Frontal cortex (tissue), 4 donors: Measurements from ENCODE around the gene CAMKV. TPM values are rescaled to one million over a fixed set of nuclear protein-coding genes. Genes with fewer than 3 reads are reported as not detected.

ENCODE experiments used
- DNase-seq, 2 donors: peaks; one replicate each; pipeline ENCODE4 v3.0.0; 2012; ENCODE audit warnings: low spot score in 2 of 2
- FAIRE-seq: peaks from 2 replicates; lab custom pipeline; 2012; peaks lifted over from hg19 to GRCh38; lab: Jason Lieb, UNC
- total RNA-seq: library from RNA; depleted of rRNA; stranded (reverse); fragments of >200 nt; gene quantifications from one replicate; pipeline ENCODE4 v1.2.3, GENCODE V29; 2014
- donor health status: control.
- donor health status: control.
- donor health status: control.

CAMKV gene
- total RNA-seq, 1 donor from 2014 or later = 180 TPM

GRCh38 chr3:49898991-49899390 lies 29.3 kb upstream of the CAMKV start:
- DNase-seq = no peak
- FAIRE-seq = no peak

GRCh38 chr3:49896345-49896744 lies 26.6 kb upstream of the CAMKV start:
- FAIRE-seq (no peak), DNase-seq (no peak)

DNA sequence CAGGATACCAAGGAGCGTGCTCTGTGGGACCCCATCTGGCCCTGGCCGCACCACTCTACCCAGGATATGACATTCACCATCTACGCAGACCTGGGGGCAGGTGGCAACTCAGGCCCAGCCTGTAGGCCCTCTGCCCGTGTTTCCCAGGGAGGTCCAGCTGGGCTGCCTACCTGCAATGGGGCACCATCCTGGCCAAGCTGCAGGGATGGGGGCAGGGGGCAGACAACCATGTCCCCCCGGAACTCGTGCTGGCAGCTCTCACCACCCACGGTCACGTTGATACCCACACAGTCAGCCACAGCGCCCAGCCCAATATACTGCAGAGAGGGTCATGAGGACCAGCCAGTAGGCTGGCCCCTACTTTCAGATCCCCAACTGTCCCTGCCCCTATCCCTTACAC lies 26.1 kb upstream of the CAMKV start:
- no peak for DNase-seq
- no peak for FAIRE-seq

DNA sequence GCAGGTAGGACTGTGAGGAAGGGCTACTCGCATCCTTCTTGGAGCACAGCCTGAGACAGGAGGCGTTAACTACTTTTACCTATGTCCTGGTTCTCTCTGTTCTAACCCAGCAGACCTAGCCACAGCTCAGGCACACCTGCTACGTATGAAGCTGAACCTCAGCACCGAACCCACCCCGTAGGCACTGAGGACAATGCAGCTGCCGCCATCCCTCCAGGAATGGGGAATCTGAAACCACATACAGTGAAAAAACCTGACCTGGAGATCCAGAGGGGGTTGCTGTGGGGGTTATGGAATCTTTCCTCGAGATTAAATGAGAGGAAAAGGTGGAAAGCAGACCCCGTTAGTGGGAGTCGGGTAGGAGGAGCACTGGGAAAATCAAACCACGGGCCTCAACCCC lies 19.6 kb upstream of the CAMKV start:
- no peak for FAIRE-seq
- DNase-seq = no peak

GRCh38 chr3:49886922-49887265 lies 17.2 kb upstream of the CAMKV start:
- DNase-seq = no peak
- FAIRE-seq = no peak

- DNase-seq (no peak), FAIRE-seq (no peak)
Measured at GRCh38 chr3:49883998-49884397, 14.3 kb upstream of the CAMKV start.

GRCh38 chr3:49882166-49882565 lies 12.5 kb upstream of the CAMKV start:
- DNase-seq (no peak), FAIRE-seq (no peak)

DNA sequence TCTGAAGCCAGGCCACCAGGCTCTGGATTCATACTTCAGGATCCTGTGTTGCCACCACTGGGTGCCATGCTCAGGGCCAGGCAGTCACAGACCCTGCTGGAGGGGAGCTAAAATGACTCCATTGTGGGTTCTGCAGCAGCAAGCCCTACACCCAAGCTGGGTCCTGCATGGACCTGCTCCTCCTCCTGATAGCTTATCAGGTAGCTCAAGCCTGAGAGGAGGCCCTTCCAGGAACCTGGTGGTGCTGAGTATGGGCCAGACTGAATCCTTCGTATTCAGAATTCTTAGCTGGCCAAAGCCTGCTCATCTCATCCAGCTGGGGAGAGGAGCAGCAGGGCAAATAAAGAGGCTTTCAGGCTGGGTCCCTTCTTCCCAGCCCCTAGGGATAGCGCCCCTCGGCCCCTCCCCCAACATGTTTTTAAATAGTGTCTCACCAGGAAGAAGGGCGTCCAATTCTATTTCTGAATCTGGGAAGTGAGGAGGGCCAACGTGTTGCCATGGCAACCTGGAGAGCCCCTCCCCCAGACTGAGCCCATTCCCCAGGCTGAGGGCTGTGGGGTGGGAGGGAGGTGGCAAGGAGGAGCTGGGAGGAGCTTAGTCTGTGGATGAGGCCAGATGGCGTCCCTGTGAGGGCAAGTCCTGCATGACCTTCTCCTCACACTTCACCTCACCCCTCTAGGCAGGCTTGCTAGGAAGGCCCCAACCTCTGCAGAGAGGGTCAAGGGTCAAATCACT lies 11.0 kb upstream of the CAMKV start:
- no peak for DNase-seq
- no peak for FAIRE-seq

DNA sequence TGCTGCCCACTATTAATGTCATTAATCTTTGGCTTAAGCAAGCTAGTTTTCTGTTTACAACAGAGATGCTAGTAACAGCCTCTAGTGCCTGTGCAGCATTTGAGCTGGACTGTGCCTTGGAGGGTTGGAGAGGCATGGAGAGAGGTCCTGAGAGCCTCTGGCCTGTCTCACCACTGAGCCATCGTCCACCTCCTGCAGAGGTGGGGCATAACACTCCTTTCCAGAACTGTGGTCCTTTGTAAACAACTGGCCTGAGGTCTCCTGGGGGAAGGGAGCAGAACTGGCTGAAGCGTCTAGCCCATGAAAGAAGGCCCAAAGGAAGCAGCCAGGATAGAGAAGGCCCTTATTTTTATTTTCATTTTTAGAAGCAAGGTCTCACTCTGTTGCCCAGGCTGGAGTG lies 10.0 kb upstream of the CAMKV start:
- DNase-seq = no peak
- no peak for FAIRE-seq

- DNase-seq = no peak
- FAIRE-seq = no peak
Measured at GRCh38 chr3:49878686-49879085, 9.0 kb upstream of the CAMKV start.

DNA sequence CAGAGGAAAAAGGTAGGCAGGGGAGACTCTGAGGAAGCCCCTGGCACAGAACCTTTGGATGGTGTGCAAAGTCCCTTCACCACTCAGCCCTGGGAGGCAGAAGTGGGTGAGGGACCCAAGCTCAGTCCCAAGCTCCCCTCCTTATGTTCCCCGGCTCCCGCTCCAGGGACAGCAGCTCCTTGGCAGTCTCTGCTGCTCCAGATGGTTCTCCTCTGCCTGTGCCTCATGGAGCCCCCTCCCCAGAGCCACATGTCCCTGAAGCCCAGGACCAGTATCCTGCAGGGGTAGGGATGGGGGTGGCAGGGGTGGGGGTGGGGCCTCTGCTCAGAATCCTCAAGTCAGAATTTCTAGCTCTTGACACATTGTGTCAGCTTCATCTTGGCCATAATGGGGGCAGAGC lies 8.0 kb upstream of the CAMKV start:
- FAIRE-seq = no peak
- DNase-seq = no peak

GRCh38 chr3:49876567-49876966 lies 6.9 kb upstream of the CAMKV start:
- no peak for FAIRE-seq

GRCh38 chr3:49873623-49874022 lies 3.9 kb upstream of the CAMKV start:
- FAIRE-seq (no peak), DNase-seq (no peak)

More at GRCh38 chr3:49876567-49876966, 6.9 kb upstream of the CAMKV start:
- DNase-seq = no peak

DNA sequence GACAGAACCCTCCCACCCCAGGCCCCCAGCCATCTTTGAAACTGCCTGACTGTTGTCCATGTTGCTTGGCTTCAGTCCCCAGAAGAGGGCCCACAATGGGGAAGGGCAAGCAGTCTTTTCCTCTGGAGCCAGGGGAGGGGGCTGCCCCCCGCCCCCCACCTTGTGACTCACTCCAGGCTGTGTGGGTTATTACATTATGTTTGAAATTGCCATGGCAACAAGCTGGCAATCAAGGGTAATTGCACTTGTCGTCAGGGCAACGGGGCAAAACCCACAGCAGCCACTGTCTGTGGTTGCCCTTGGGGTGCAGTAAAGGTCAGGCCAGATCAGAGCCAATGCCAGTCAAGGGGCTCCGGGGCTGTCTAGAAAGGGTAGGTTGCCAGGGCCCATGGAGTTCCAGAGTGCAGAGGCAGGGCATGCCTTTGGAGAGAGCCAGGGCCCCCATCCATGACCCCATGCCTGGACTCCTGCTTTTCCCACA lies 3.1 kb upstream of the CAMKV start:
- FAIRE-seq = no peak
- DNase-seq = no peak

DNA sequence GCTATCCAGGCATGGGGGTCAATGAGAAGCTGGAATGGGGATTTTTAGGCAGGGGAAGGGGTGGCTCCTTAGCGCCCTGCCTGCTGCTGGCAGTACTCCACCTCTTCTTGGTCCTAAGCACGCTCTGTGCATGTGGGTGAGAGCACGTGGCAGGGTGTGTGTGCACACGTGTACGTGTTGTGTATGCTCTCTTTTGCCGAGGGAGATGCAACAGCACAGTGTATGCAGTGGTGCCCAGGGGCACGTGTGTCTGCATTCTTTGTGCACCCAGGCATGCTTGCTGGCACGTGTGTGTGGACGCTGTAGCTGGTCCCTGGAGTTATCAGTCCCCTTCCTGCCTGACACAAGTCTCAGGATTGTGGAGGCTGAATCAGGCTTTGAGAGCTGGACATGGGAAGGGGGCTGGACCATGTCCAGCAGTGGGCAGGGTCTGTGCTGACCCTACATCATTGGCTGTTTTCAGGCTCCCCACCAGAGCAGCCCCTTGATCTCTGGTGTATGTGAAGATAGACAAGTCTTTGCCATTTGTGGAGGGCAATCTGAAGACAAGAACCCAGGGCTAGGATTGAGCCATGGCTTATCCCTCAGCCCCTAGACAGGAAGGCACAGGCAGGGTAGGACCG lies 1.9 kb upstream of the CAMKV start:
- FAIRE-seq (no peak), DNase-seq (no peak)

DNA sequence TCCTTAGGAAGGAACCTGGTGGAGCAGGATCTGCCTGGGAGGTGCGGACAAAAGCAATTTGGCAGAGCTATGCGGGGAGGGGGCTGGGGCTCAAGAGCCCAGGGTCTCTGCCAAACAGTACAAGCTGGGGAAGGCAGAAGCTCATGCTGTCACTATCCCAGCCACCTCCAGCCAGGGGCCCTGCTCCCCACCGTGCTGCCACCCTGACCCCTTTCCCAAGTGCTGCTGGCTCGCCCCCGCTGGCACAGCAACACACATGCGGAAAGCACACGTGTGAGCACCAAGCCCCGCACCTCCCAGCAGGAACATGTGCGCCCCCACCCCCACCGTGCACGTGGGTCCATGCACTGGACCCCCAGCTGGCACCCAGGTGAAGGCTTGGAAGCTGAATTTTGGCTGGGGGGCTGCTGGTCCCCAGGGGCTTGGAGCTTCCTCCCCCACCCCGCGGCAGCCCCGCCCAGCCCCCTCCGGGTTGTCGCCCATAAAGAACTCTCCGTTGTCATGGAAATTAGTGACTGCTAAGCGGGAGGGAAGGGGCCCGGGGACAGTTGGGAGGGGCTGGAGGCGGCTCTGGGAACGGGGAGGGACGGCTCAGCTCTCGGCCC lies 742 bp downstream of the CAMKV start:
- no peak for FAIRE-seq

DNA sequence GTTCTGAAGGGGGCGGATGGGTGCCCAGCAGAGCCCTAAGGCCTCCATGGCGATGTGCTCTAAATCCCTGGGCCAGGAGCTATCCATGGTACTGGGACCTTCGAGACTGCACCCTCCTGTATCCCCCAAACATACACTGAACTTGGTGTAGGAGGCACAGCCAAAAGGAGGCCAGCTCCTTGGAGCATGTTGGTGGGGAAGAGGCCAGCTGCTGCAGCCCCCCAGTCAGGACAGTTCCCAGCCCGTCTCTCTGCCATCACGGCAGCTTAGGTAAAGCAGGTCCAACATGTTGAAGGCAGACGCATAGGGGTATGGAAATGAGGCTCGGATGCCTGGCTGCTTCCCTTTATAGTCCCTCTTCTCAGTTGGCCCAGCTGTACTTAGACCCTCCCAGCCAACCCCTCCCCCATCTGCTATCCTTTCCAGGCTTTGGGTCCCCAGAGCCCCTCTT lies 1.8 kb downstream of the CAMKV start:
- no peak for DNase-seq
- no peak for FAIRE-seq

More for the DNA sequence above, 742 bp downstream of the CAMKV start:
- no peak for DNase-seq

GRCh38 chr3:49867400-49867799 lies 2.3 kb downstream of the CAMKV start:
- FAIRE-seq (no peak), DNase-seq (no peak)

GRCh38 chr3:49865198-49865784 lies 4.4 kb downstream of the CAMKV start:
- no peak for FAIRE-seq
- no peak for DNase-seq

- DNase-seq (no peak), FAIRE-seq (no peak)
Measured at GRCh38 chr3:49864505-49864904, 5.2 kb downstream of the CAMKV start.
